NCI-H1417 (cell line): ENCODE results near the gene PWWP2B.
"Not testable (repeated sequence)": the region's sequence is repeated elsewhere in the genome, so short reads cannot be mapped to it uniquely, and the experiment has no call there.

ENCODE experiments used
- DNase-seq, 3 experiments: peaks; one replicate each; lab custom pipeline; 2025; lab: John Stamatoyannopoulos, UW

PWWP2B gene

DNA sequence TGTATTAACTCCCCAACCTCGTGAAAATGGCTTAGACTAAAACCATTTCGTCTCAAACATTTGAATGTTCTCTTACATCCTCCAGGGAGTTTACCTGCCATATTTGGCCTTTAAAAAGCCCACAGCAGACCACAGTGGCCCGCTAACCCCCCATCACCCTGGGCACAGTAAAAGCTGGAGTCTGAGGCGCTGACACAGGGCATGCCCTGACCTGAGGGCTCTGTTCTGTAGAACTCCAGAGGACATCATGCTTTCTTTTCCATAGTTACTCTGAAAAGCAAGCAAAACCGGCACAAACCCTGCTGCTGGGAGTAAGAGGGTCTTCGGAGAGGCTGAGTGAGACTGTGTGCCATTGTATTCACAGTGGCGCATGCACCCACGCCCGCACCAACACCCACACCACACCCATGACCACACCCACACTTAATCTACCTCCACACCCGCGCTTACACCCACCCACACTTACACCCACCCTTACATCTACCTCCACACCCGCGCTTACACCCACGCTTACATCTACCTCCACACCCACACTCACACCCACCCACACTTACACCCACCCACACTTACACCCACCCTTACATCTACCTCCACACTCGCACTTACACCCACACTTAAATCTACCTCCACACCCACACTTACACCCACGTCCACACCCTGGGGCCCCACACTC is 32.9 kb upstream of the PWWP2B start:
- no peak for DNase-seq

DNA sequence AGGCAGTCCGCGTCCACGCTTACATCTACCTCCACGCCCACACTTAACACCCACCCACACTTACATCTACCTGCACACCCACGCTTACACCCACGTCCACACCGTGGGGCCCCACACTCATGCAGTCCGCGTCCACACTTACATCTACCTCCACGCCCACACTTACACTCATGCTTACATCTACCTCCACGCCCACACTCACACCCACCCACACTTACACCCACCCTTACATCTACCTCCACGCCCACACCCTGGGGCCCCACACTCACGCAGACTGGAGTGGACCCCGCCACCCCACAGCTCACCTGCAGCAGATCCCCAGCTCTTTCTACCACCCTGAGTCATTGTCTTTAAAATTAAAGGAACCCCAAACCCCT is 32.4 kb upstream of the PWWP2B start:
- DNase-seq = no peak

- DNase-seq = no peak
Measured at GRCh38 chr10:132365102-132365501, 31.9 kb upstream of the PWWP2B start.

GRCh38 chr10:132366006-132366405 is 31.0 kb upstream of the PWWP2B start:
- no peak for DNase-seq

- no peak for DNase-seq
Measured at GRCh38 chr10:132366499-132366898, 30.5 kb upstream of the PWWP2B start.

- no peak for DNase-seq
Measured at GRCh38 chr10:132368391-132368790, 28.6 kb upstream of the PWWP2B start.

- DNase-seq = no peak
Measured at GRCh38 chr10:132368881-132369635, 27.9 kb upstream of the PWWP2B start.

DNA sequence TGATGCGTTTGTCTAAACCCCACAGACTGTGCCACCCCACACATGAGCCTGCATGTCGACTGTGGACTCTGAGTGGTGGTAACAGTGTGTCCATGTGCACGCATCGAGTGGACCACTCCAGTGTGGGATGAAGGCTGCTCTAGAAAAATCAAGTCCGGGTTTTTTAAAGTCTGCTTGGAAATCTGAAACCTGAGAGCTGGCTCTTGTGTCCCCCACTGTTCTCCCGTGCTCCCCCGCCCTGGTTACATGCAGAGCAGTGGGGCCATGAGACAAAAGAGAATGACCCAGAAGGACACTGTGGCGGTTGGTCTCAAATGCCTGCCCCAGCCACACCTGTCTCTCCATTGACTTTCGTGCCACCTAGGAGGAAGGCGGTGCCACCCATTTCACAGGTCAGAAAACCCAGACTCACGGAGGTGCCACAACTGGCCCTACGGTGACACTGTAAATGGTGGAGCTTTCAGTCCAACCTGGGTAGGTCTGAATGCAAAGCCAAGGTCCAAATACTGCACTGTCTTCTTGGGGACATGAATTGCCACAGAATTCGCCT is 27.3 kb upstream of the PWWP2B start:
- DNase-seq = no peak

GRCh38 chr10:132370426-132371340 is 26.3 kb upstream of the PWWP2B start:
- DNase-seq = no peak

- no peak for DNase-seq
Measured at GRCh38 chr10:132371641-132372081, 25.3 kb upstream of the PWWP2B start.

- DNase-seq = no peak
Measured at GRCh38 chr10:132372516-132373095, 24.4 kb upstream of the PWWP2B start.

- DNase-seq = no peak
Measured at GRCh38 chr10:132373241-132373955, 23.6 kb upstream of the PWWP2B start.

DNA sequence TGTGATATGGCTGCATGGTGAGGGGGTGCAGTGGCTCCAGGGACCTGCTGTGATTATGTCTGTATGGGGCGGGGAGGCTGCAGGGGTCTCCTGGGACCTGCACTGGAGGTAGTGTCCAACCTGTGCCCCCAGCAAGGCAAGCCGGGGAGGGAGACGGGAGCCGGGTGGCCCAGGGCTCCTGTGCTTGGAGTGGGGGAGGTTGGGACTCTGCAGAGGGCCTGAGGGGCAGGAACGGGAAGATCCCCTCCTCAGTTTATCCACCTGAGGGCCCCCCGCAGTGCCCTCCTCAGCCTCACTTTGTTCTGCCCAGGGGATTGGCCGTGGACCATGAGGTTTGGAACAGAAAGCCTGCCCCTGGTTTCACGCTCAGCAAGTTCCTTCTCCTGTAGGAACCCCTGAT is 22.8 kb upstream of the PWWP2B start:
- DNase-seq = no peak

GRCh38 chr10:132374612-132375011 is 22.4 kb upstream of the PWWP2B start:
- no peak for DNase-seq

GRCh38 chr10:132375116-132375794 is 21.7 kb upstream of the PWWP2B start:
- no peak for DNase-seq

- DNase-seq = no peak
Measured at GRCh38 chr10:132375795-132376297, 21.2 kb upstream of the PWWP2B start.

- no peak for DNase-seq
Measured at GRCh38 chr10:132376394-132376851, 20.6 kb upstream of the PWWP2B start.

DNA sequence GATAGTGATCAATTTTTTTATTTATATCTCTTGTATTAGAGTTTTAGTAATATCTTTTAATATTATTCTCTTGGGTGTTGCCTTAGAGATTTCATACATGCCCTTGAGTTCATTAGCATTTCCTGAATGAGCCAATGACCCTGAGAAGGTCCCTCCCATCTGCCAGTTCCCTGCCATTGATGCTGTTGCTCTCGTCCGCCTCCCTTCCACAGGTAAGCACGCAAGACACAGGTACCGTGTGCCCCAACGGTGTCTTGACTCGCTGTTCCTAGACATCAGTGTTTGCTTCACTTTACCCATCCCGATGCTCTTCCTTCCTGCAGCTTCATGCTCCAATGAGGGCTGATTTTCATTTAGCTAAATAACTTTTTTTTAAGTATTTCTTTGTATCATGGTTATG is 19.7 kb upstream of the PWWP2B start:
- DNase-seq = no peak

DNA sequence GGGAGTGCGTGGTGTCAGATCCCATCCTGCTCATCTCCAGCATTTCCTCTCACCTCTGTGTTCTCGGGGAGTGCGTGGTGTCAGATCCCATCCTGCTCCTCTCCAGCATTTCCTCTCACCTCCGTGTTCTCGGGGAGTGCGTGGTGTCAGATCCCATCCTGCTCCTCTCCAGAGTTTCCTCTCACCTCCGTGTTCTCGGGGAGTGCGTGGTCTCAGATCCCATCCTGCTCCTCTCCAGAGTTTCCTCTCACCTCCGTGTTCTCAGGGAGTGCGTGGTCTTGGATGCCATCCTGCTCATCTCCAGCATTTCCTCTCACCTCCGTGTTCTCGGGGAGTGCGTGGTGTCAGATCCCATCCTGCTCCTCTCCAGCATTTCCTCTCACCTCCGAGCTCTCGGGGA is 18.0 kb upstream of the PWWP2B start:
- DNase-seq = not testable (repeated sequence)

GRCh38 chr10:132380986-132381385 is 16.0 kb upstream of the PWWP2B start:
- DNase-seq = not testable (repeated sequence)
